Keratinocyte (primary cell): Measurements from ENCODE around the gene HDAC5.

Experiments
- CTCF ChIP-seq, 3 experiments: IDR thresholded peaks in 1 of 3; conservative IDR thresholded peaks in 1 of 3; optimal IDR thresholded peaks in 1 of 3; 2 replicates in 2 of 3; 3 replicates in 1 of 3; pipeline versions ENCODE3 to v1.5.1; 2011; ENCODE audit warnings: low read length in 3 of 3, mild to moderate bottlenecking in 3 of 3, moderate library complexity in 2 of 3, control low read depth in 1 of 3, inconsistent platforms in 1 of 3; ENCODE audit not compliant: insufficient read depth in 2 of 3; ENCODE audit errors: extremely low read depth in 1 of 3
- EZH2 ChIP-seq: IDR thresholded peaks from one replicate; pipeline ENCODE4 v1.6.1; 2012; ENCODE audit warnings: inconsistent platforms, mild to moderate bottlenecking, low read length, moderate library complexity

GRCh38 chr17:44152875-44153274 lies 29.4 kb upstream of the HDAC5 start:
- TF ChIP-seq CTCF (optimal IDR thresholded peaks at IDR 0.05 in 1 of 3, IDR thresholded peaks at IDR 0.05 in 1 of 3, conservative IDR thresholded peaks at IDR 0.05 in 1 of 3; ENCODE audit: extremely low read depth in 1 of 3, insufficient read depth in 2 of 3, low read length in 3 of 3): no peak
- TF ChIP-seq EZH2: no peak
